Epithelial cell of proximal tubule (primary cell): ENCODE data around the gene SERPINH1. TPM values are rescaled to one million over a fixed set of nuclear protein-coding genes. Genes with fewer than 3 reads are reported as not detected.
A peak's percentile ranks its signal among the peaks of the same experiment; 100 is the strongest.

ENCODE experiments used
- DNase-seq: peaks from one replicate; pipeline ENCODE4 v3.0.0-alpha.2; 2011; ENCODE audit warnings: low read depth
- H3K4me3 ChIP-seq: 2 replicates; pipeline ENCODE4 v1.5.1; 2011; ENCODE audit warnings: low read depth, mild to moderate bottlenecking, low read length
- CTCF ChIP-seq: conservative IDR thresholded peaks from 2 replicates; pipeline ENCODE4 v1.5.1; 2012; ENCODE audit warnings: low read depth, mild to moderate bottlenecking, low read length
- total RNA-seq: library from RNA; depleted of rRNA; stranded (reverse); fragments of >200 nt; gene quantifications from 2 replicates; pipeline ENCODE4 v1.2.3, GENCODE V29; 2015

SERPINH1 gene
- total RNA-seq, 1 donor from 2014 or later = 231 TPM

- no peak for DNase-seq
- no peak for TF ChIP-seq CTCF
- H3K4me3 ChIP-seq = no peak overlapping the region
Observed at GRCh38 chr11:75555079-75555811, 6.8 kb upstream of the SERPINH1 start.

GRCh38 chr11:75556275-75556674 lies 5.8 kb upstream of the SERPINH1 start:
- no peak for TF ChIP-seq CTCF
- no peak for DNase-seq
- no peak overlapping the region for H3K4me3 ChIP-seq

- no peak overlapping the region for H3K4me3 ChIP-seq
- no peak for TF ChIP-seq CTCF
- no peak for DNase-seq
Observed at GRCh38 chr11:75557666-75558494, 4.2 kb upstream of the SERPINH1 start.

- no peak overlapping the region for H3K4me3 ChIP-seq
- DNase-seq = no peak
- no peak for TF ChIP-seq CTCF
Observed at GRCh38 chr11:75558939-75559843, 2.9 kb upstream of the SERPINH1 start.

- DNase-seq = no peak
- no peak for TF ChIP-seq CTCF
- no peak overlapping the region for H3K4me3 ChIP-seq
Observed at GRCh38 chr11:75560644-75561043, 1.4 kb upstream of the SERPINH1 start.

- no peak for DNase-seq
- peak overlapping the region; percentile 86 for H3K4me3 ChIP-seq
- TF ChIP-seq CTCF = no peak
Observed at GRCh38 chr11:75561426-75562047, 516 bp upstream of the SERPINH1 start.
